ENCODE results near the gene AHNAK2.

Gene AHNAK2

GRCh38 chr14:105014032-105014431 lies 35.9 kb upstream of the AHNAK2 start:
- no peaks in the 10 kb centered on the region for H3K9me3 ChIP-seq (ENCODE audit: low read length)
- peak overlapping the region; percentile 79 for H3K27ac ChIP-seq (ENCODE audit: low read depth, low read length, poor library complexity, severe bottlenecking)
- H3F3A ChIP-seq (ENCODE audit: insufficient read depth, low read length): no peaks in the 10 kb centered on the region
- H3K9ac ChIP-seq (ENCODE audit: low read length): peak overlapping the region; percentile 20; the same call in 1 of the 2 replicates
- no peaks in the 10 kb centered on the region for H4K20me1 ChIP-seq (ENCODE audit: insufficient read depth, low read length)
- H3K36me3 ChIP-seq (ENCODE audit: insufficient read depth, low read length): peaks cover 63% of the 10 kb centered on the region
- H3K4me3 ChIP-seq (ENCODE audit: low read depth, low read length, poor library complexity, severe bottlenecking): peak overlapping the region; percentile 99
- no peaks in the 10 kb centered on the region for H3K27me3 ChIP-seq (ENCODE audit: insufficient read depth, low read length)
- H2AFZ ChIP-seq (ENCODE audit: low read length): no peak overlapping the region
- no peak for TF ChIP-seq EZH2 (IDR thresholded peaks at IDR 0.05; ENCODE audit: borderline replicate concordance, low read length)
- H3K9me2 ChIP-seq (ENCODE audit: low read depth, low read length): no peaks in the 10 kb centered on the region
- H3K79me2 ChIP-seq (ENCODE audit: insufficient read depth, low read length): peaks cover 99% of the 10 kb centered on the region
- H3K4me1 ChIP-seq (ENCODE audit: insufficient read depth, low read length, severe bottlenecking): peaks cover 68% of the 10 kb centered on the region
- peak overlapping the region; percentile 95 for H3K4me2 ChIP-seq (ENCODE audit: low read length)

GRCh38 chr14:105013150-105013785 lies 35.1 kb upstream of the AHNAK2 start:
- H3K9ac ChIP-seq (ENCODE audit: low read length): peak overlapping the region; percentile 20; the same call in 1 of the 2 replicates
- H3K9me2 ChIP-seq (ENCODE audit: low read depth, low read length): no peaks in the 10 kb centered on the region
- TF ChIP-seq EZH2 (IDR thresholded peaks at IDR 0.05; ENCODE audit: borderline replicate concordance, low read length) (no peak), CTCF (IDR thresholded peaks at IDR 0.05; ENCODE audit: low read length) (peak; percentile 35; the same call in 1 of the 2 replicates)
- no peak overlapping the region for H2AFZ ChIP-seq (ENCODE audit: low read length)
- peaks cover 62% of the 10 kb centered on the region for H3K36me3 ChIP-seq (ENCODE audit: insufficient read depth, low read length)
- H3K4me3 ChIP-seq (ENCODE audit: low read depth, low read length, poor library complexity, severe bottlenecking): peak overlapping the region; percentile 99
- H3K27ac ChIP-seq (ENCODE audit: low read depth, low read length, poor library complexity, severe bottlenecking): peak overlapping the region; percentile 79
- H4K20me1 ChIP-seq (ENCODE audit: insufficient read depth, low read length): no peaks in the 10 kb centered on the region
- H3F3A ChIP-seq (ENCODE audit: insufficient read depth, low read length): no peaks in the 10 kb centered on the region
- H3K9me3 ChIP-seq (ENCODE audit: low read length): no peaks in the 10 kb centered on the region
- peaks cover 61% of the 10 kb centered on the region for H3K4me1 ChIP-seq (ENCODE audit: insufficient read depth, low read length, severe bottlenecking)
- H3K27me3 ChIP-seq (ENCODE audit: insufficient read depth, low read length): no peaks in the 10 kb centered on the region
- peaks cover 92% of the 10 kb centered on the region for H3K79me2 ChIP-seq (ENCODE audit: insufficient read depth, low read length)
- peak overlapping the region; percentile 95 for H3K4me2 ChIP-seq (ENCODE audit: low read length)

GRCh38 chr14:105012171-105012985 lies 34.2 kb upstream of the AHNAK2 start:
- H3K4me3 ChIP-seq (ENCODE audit: low read depth, low read length, poor library complexity, severe bottlenecking): no peak overlapping the region
- H4K20me1 ChIP-seq (ENCODE audit: insufficient read depth, low read length): no peaks in the 10 kb centered on the region
- no peak overlapping the region for H3K9ac ChIP-seq (ENCODE audit: low read length)
- H3F3A ChIP-seq (ENCODE audit: insufficient read depth, low read length): no peaks in the 10 kb centered on the region
- no peaks in the 10 kb centered on the region for H3K27me3 ChIP-seq (ENCODE audit: insufficient read depth, low read length)
- H3K27ac ChIP-seq (ENCODE audit: low read depth, low read length, poor library complexity, severe bottlenecking): peak overlapping the region; percentile 65
- H3K4me2 ChIP-seq (ENCODE audit: low read length): peak overlapping the region; percentile 95; the same call in 1 of the 2 replicates
- peaks cover 65% of the 10 kb centered on the region for H3K36me3 ChIP-seq (ENCODE audit: insufficient read depth, low read length)
- no peak for TF ChIP-seq EZH2 (IDR thresholded peaks at IDR 0.05; ENCODE audit: borderline replicate concordance, low read length)
- TF ChIP-seq CTCF (IDR thresholded peaks at IDR 0.05; ENCODE audit: low read length): peak; percentile 91
- H2AFZ ChIP-seq (ENCODE audit: low read length): no peak overlapping the region
- H3K9me2 ChIP-seq (ENCODE audit: low read depth, low read length): no peaks in the 10 kb centered on the region
- H3K79me2 ChIP-seq (ENCODE audit: insufficient read depth, low read length): peaks cover 83% of the 10 kb centered on the region
- H3K4me1 ChIP-seq (ENCODE audit: insufficient read depth, low read length, severe bottlenecking): peaks cover 52% of the 10 kb centered on the region
- no peaks in the 10 kb centered on the region for H3K9me3 ChIP-seq (ENCODE audit: low read length)
